Upper lobe of right lung (tissue), 1 donor: ENCODE results near the gene PSG6. TPM values are rescaled to one million over a fixed set of nuclear protein-coding genes. Genes with fewer than 3 reads are reported as not detected.
"Not testable (repeated sequence)": the region's sequence is repeated elsewhere in the genome, so short reads cannot be mapped to it uniquely, and the experiment has no call there.

Source experiments
- ATAC-seq: fragments of 200-7000 bp; cut with Tn5 transposase; one replicate; pipeline ENCODE4 v1.9.1; 2020; ENCODE audit warnings: mild to moderate bottlenecking, moderate library complexity
- DNase-seq: peaks from one replicate; pipeline ENCODE4 v3.0.0-alpha.2; 2020
- H3K27ac ChIP-seq: fragments of 200-600 bp; one replicate; pipeline ENCODE4 v1.8.0; 2022
- H3K27me3 ChIP-seq: fragments of 200-600 bp; one replicate; pipeline ENCODE4 v1.8.0; 2022; ENCODE audit warnings: mild to moderate bottlenecking
- H3K36me3 ChIP-seq: fragments of 200-600 bp; one replicate; pipeline ENCODE4 v1.8.0; 2022
- H3K4me1 ChIP-seq: fragments of 200-600 bp; one replicate; pipeline ENCODE4 v1.8.0; 2022
- H3K4me3 ChIP-seq: fragments of 200-600 bp; one replicate; pipeline ENCODE4 v1.8.0; 2022; ENCODE audit warnings: mild to moderate bottlenecking
- H3K9me3 ChIP-seq: fragments of 200-600 bp; one replicate; pipeline ENCODE4 v1.8.0; 2022
- intact Hi-C: fragments of 100-400 bp; cut with DNase I; formaldehyde crosslinking; loops from one replicate; pipeline ENCODE4 v1.11.0; 2022
- long read RNA-seq: library from polyadenylated mRNA; unstranded; transcript quantifications from one replicate; pipeline ENCODE4 v2.0.0, GENCODE V29; 2021
- total RNA-seq: library from RNA; stranded (reverse); fragmentation: NEBNext Ultra II Directional; extraction: Animal tissue kit (Norgen Biotek cat#: 25700); gene quantifications from one replicate; pipeline ENCODE4 v1.2.1, GENCODE V29; 2021
- TF ChIP-seq, protein P1 (sequence below): fragments of 200-600 bp; IDR thresholded peaks from one replicate; pipeline ENCODE4 v1.8.0; 2022; ENCODE audit warnings: antibody characterized with exemption
- donor health status: DM: no; HTN: yes; CAD: no; lungs with severe emphysema.

The PSG6 gene
- total RNA-seq, result not detected
- long read RNA-seq, result 0 reads

- ATAC-seq, H3K4me1 ChIP-seq, intact Hi-C loops, H3K27ac ChIP-seq, H3K27me3 ChIP-seq, H3K9me3 ChIP-seq, H3K36me3 ChIP-seq, DNase-seq, H3K4me3 ChIP-seq: not testable (repeated sequence)
These were observed at the start of gene PSG6 for GRCh38 chr19:42917634-42918033. PSG6 (minus strand) TSS chr19:42917894; CDS start chr19:42917792, 102 bp downstream.

DNA sequence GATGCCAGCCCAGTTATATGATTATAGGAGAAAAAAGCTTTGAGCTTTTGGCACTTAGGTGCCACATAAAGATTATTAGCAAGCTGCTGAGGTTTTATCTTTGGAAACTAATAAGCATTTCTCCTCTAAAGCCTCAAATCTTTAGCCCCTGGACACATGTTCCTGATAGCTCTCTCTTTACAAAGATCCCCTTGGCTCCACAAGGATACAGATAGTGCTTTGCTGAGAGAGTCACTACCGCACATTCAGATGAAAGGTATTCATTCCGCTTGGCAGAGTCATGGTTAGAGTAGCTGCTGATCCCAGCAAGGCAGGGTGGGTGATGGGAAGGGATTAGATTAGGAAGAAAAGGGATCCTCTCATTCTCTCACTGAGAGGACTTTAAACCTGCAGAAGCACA is 47.5 kb upstream of the PSG6 start:
- Histone ChIP-seq H3K4me3 (no peak overlapping the region), H3K4me1 (no peaks in the 10 kb centered on the region), H3K9me3 (no peaks in the 10 kb centered on the region), H3K36me3 (no peaks in the 10 kb centered on the region), H3K27ac (no peak overlapping the region), H3K27me3 (no peaks in the 10 kb centered on the region)
- ATAC-seq (no peak), DNase-seq (no peak)
- TF ChIP-seq, protein P1, sequence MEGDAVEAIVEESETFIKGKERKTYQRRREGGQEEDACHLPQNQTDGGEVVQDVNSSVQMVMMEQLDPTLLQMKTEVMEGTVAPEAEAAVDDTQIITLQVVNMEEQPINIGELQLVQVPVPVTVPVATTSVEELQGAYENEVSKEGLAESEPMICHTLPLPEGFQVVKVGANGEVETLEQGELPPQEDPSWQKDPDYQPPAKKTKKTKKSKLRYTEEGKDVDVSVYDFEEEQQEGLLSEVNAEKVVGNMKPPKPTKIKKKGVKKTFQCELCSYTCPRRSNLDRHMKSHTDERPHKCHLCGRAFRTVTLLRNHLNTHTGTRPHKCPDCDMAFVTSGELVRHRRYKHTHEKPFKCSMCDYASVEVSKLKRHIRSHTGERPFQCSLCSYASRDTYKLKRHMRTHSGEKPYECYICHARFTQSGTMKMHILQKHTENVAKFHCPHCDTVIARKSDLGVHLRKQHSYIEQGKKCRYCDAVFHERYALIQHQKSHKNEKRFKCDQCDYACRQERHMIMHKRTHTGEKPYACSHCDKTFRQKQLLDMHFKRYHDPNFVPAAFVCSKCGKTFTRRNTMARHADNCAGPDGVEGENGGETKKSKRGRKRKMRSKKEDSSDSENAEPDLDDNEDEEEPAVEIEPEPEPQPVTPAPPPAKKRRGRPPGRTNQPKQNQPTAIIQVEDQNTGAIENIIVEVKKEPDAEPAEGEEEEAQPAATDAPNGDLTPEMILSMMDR, result no peak
- intact Hi-C loops, result no loop called here

GRCh38 chr19:42961119-42961518 is 43.4 kb upstream of the PSG6 start:
- Histone ChIP-seq H3K27me3 (no peaks in the 10 kb centered on the region), H3K4me1 (no peaks in the 10 kb centered on the region), H3K36me3 (no peaks in the 10 kb centered on the region), H3K4me3 (no peak overlapping the region), H3K9me3 (no peaks in the 10 kb centered on the region), H3K27ac (no peak overlapping the region)
- TF ChIP-seq, protein P1, result no peak
- ATAC-seq, result no peak
- no peak for DNase-seq
- intact Hi-C loops, result no loop called here

DNA sequence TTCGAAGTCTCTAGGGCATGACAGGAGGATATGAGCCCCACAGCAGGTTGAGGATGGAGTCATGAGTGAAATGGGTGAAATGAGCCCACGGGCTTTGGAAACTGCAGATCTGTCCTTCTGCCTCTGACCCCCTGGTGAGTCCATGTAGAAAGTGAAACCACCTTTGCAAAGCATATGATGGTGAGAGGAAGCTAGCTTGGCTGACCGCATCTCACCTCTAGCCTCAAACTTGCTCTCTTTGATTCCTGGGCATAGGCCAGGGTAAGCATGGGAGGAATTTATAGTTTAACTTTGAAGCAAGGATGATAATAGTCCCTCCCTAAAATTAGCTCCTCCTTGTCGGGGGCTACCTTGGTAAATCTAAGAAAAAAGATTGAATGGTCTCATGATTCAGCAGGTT is 34.4 kb upstream of the PSG6 start:
- H3K4me3 ChIP-seq, DNase-seq, H3K36me3 ChIP-seq, H3K27me3 ChIP-seq, H3K27ac ChIP-seq, H3K4me1 ChIP-seq, H3K9me3 ChIP-seq, ATAC-seq, intact Hi-C loops: not testable (repeated sequence)

DNA sequence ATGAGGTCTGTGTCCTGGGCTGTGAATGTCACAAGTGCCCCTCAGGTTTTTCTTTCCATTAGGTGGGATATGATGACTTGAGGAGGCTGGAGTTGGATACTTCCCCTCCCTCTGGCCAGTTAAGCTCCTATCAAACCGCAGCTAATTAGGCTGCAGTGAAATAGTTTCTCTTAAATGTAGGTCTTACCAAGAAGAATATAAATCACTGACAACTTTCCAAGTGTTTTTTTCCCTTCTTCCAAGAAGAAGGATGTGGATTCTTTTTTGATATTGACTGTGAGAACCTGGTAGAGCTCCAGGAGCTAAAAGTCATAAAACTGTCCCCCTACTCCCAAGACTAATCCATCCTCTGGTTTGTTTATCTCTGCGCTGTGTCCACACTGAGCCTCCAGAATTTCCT is 33.8 kb upstream of the PSG6 start:
- H3K4me3 ChIP-seq, H3K27me3 ChIP-seq, H3K4me1 ChIP-seq, H3K27ac ChIP-seq, ATAC-seq, DNase-seq, intact Hi-C loops, H3K36me3 ChIP-seq, H3K9me3 ChIP-seq: not testable (repeated sequence)

DNA sequence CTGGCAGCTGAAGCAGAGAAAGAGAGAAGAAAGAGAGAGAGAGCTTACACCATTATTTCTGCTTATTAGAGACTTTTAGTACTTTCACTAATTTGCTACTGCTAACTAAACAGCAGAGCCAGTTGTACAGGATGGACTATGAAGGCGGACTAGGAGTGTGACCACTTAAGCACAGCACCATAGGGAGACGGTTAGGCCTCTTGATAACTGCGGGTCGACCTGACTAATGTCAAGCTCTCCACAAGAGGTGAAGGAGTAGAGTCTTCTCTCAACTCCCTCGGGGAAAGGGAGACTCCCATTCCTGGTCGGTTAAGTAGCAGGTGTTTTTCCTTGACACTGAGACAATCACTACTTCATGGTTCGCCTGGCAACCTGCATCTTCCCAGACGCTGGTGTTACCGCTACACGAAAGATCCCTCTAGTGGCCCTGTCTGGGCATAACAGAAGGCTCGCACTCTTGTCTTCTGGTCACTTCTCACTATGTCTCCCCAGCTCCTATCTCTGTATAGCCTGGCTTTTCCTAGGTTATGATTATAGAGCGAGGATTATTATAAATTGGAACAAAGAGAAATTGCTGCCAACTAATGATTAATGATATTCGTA is 24.6 kb upstream of the PSG6 start:
- intact Hi-C loops, result no loop called here
- H3K36me3 ChIP-seq, result no peaks in the 10 kb centered on the region
- ATAC-seq (no peak), DNase-seq (no peak)
- TF ChIP-seq, protein P1, result peak; percentile 42
- H3K27me3 ChIP-seq, result peaks cover 11% of the 10 kb centered on the region
- H3K27ac ChIP-seq, result no peak overlapping the region
- H3K4me1 ChIP-seq, result no peaks in the 10 kb centered on the region
- H3K4me3 ChIP-seq, result no peak overlapping the region
- H3K9me3 ChIP-seq, result no peaks in the 10 kb centered on the region

DNA sequence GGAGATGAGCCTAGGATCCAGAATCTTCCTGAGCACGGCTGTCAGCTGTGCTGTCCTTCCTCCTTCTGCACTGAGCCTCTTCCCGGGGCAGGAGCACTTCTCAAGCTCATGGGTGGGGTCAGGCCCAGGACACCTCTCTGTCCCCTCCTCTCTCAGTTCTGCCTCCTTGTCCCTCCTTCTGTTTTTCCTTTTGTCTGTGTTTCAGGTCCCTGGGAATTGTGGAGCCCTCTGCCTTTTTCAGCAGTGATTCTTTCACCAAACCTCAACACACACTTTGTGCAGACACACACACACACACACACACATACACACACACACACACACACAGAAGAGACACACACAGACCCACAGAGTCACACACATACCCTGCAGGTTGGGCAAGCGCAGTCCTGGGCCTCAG is 19.4 kb upstream of the PSG6 start, which contains the start of gene PSG7:
TSS of gene PSG7 (minus strand) at position 101 of the 400 bp plus-strand sequence. CDS start 131 bp downstream, outside the sequence.
- ATAC-seq, DNase-seq, H3K4me3 ChIP-seq: not testable (repeated sequence)

GRCh38 chr19:42934726-42935125 is 17.0 kb upstream of the PSG6 start:
- ATAC-seq, H3K27me3 ChIP-seq, H3K36me3 ChIP-seq, DNase-seq, H3K9me3 ChIP-seq, H3K4me3 ChIP-seq, intact Hi-C loops, H3K4me1 ChIP-seq, H3K27ac ChIP-seq: not testable (repeated sequence)

More for the DNA sequence above, 19.4 kb upstream of the PSG6 start, which contains the start of gene PSG7:
- H3K4me1 ChIP-seq, H3K9me3 ChIP-seq, intact Hi-C loops, H3K36me3 ChIP-seq, H3K27ac ChIP-seq, H3K27me3 ChIP-seq: not testable (repeated sequence)

- H3K9me3 ChIP-seq, H3K27ac ChIP-seq, intact Hi-C loops, H3K4me1 ChIP-seq, ATAC-seq, DNase-seq, H3K27me3 ChIP-seq, H3K4me3 ChIP-seq, H3K36me3 ChIP-seq: not testable (repeated sequence)
These were observed 16.5 kb upstream of the PSG6 start for GRCh38 chr19:42934183-42934582.

- H3K4me1 ChIP-seq, H3K27ac ChIP-seq, intact Hi-C loops, H3K4me3 ChIP-seq, ATAC-seq, H3K9me3 ChIP-seq, H3K27me3 ChIP-seq, H3K36me3 ChIP-seq, DNase-seq: not testable (repeated sequence)
These were observed 15.7 kb upstream of the PSG6 start for GRCh38 chr19:42933412-42933811.

- ATAC-seq, intact Hi-C loops, H3K36me3 ChIP-seq, H3K4me3 ChIP-seq, DNase-seq, H3K9me3 ChIP-seq, H3K27ac ChIP-seq, H3K27me3 ChIP-seq, H3K4me1 ChIP-seq: not testable (repeated sequence)
These were observed 14.9 kb upstream of the PSG6 start for GRCh38 chr19:42932485-42933101.
